SK-N-SH (cell line): ENCODE data around the gene NCF4.

ENCODE experiments used
- FOXJ3 ChIP-seq: sonication (generic); formaldehyde crosslinking; IDR thresholded peaks from 2 replicates; pipeline ENCODE4 v1.5.1; 2020; ENCODE audit warnings: mild to moderate bottlenecking, missing genetic modification reagents
- FOXM1 ChIP-seq: IDR thresholded peaks from 2 replicates; pipeline ENCODE4 v1.4.0; 2012; ENCODE audit warnings: low read depth, mild to moderate bottlenecking
- TAF1 ChIP-seq: IDR thresholded peaks from 2 replicates; pipeline ENCODE4 v1.6.1; 2012; ENCODE audit warnings: low read depth, mild to moderate bottlenecking, low read length, moderate library complexity, borderline replicate concordance
- TF ChIP-seq, protein P1 (sequence below): fragments of 200-600 bp; sonication (generic); IDR thresholded peaks from 2 replicates; pipeline ENCODE4 v1.6.1; 2017; ENCODE audit warnings: antibody characterized with exemption, mild to moderate bottlenecking, moderate library complexity

DNA sequence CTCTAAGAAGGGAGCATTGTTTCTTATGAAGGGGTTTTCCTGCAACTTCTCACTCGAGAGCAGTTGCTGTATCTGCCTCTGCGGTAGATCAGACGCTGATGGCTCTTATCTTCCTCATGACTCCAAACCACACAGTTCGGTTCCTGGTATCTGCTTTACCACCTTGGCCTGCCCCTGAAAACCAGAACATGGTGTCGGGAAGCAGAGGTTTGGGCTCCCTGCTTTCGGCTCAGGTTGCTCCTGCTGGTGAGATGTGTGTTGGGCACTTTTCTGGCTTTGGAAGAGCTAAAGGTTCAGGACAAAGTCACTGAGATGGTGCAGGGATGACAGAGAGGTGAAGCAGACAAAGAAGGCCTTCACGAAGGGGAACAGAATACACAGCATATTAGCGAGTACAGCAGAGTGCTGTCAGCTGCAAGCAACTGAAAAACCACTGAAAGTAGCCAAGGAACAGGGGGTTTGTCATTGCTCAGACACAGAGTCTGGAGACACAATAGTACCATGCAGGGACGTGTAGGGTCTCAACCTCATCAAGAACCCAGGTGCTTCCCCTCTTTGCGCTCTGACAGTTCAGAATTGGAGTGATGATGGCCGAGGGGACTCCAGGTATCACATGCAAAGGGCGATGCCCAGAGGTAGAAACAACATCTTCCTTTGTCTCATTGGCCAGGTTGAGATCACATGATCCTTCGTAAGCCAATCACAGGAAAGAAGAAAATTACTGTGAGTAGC, 40.8 kb downstream of the NCF4 start:
- no peak for TF ChIP-seq FOXM1
- no peak for TF ChIP-seq FOXJ3
- TF ChIP-seq TAF1: no peak
- TF ChIP-seq, protein P1, sequence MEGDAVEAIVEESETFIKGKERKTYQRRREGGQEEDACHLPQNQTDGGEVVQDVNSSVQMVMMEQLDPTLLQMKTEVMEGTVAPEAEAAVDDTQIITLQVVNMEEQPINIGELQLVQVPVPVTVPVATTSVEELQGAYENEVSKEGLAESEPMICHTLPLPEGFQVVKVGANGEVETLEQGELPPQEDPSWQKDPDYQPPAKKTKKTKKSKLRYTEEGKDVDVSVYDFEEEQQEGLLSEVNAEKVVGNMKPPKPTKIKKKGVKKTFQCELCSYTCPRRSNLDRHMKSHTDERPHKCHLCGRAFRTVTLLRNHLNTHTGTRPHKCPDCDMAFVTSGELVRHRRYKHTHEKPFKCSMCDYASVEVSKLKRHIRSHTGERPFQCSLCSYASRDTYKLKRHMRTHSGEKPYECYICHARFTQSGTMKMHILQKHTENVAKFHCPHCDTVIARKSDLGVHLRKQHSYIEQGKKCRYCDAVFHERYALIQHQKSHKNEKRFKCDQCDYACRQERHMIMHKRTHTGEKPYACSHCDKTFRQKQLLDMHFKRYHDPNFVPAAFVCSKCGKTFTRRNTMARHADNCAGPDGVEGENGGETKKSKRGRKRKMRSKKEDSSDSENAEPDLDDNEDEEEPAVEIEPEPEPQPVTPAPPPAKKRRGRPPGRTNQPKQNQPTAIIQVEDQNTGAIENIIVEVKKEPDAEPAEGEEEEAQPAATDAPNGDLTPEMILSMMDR: no peak
